ENCODE results near the gene C1QTNF12.

Gene C1QTNF12

DNA sequence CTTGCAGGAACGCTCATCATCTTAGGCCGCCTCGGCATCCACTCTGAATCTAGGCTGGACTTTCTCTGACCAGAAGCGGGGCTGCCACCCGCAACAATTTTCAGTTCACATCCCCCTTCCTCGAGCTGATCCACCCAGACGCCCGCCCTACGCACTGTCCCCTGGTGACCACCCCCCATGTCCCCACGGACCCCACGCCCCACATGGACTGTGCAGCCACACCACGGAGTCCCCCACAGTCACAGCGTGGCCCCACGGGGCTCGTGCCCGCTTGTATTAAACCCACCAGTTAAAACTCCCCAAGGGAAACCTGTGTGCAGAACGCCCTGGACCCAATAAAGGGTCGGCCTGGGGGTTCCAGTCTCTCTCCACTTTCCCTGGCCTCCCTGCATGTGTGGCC lies 13.0 kb upstream of the C1QTNF12 start:
- no peak for DNase-seq (ENCODE audit: extremely low read depth, insufficient read length)
- TF ChIP-seq, protein P1, sequence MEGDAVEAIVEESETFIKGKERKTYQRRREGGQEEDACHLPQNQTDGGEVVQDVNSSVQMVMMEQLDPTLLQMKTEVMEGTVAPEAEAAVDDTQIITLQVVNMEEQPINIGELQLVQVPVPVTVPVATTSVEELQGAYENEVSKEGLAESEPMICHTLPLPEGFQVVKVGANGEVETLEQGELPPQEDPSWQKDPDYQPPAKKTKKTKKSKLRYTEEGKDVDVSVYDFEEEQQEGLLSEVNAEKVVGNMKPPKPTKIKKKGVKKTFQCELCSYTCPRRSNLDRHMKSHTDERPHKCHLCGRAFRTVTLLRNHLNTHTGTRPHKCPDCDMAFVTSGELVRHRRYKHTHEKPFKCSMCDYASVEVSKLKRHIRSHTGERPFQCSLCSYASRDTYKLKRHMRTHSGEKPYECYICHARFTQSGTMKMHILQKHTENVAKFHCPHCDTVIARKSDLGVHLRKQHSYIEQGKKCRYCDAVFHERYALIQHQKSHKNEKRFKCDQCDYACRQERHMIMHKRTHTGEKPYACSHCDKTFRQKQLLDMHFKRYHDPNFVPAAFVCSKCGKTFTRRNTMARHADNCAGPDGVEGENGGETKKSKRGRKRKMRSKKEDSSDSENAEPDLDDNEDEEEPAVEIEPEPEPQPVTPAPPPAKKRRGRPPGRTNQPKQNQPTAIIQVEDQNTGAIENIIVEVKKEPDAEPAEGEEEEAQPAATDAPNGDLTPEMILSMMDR (IDR thresholded peaks at IDR 0.05; ENCODE audit: insufficient read depth, low read length, poor library complexity, severe bottlenecking): no peak
- no peak overlapping the region for H3K4me3 ChIP-seq (replicated peaks; ENCODE audit: low read depth, low read length)
- H3K36me3 ChIP-seq (ENCODE audit: control insufficient read depth, insufficient read depth, low read length): peaks cover 41% of the 10 kb centered on the region
- H3K27me3 ChIP-seq (replicated peaks; ENCODE audit: control insufficient read depth, insufficient read depth, low read length): no peaks in the 10 kb centered on the region

DNA sequence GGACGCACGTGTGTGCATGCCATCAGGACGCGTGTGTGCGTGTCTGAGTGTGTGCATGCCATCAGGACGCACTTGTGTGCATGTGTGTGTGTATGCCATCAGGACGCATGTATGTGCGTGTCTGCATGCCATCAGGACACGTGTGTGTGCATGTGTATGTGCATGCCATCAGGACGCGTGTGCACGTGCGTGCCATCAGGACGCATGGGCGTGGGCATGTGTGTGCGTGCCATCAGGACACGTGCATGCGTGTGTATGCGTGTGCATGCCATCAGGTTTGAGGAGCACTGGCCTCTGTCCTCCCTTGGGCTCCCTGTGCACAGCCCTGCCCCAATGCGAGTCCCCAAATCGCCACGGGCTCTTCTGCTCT lies 12.6 kb upstream of the C1QTNF12 start:
- no peak overlapping the region for H3K4me3 ChIP-seq (replicated peaks; ENCODE audit: low read depth, low read length)
- no peaks in the 10 kb centered on the region for H3K27me3 ChIP-seq (replicated peaks; ENCODE audit: control insufficient read depth, insufficient read depth, low read length)
- TF ChIP-seq, protein P1 (IDR thresholded peaks at IDR 0.05; ENCODE audit: insufficient read depth, low read length, poor library complexity, severe bottlenecking): no peak
- peaks cover 41% of the 10 kb centered on the region for H3K36me3 ChIP-seq (ENCODE audit: control insufficient read depth, insufficient read depth, low read length)
- no peak for DNase-seq (ENCODE audit: extremely low read depth, insufficient read length)

DNA sequence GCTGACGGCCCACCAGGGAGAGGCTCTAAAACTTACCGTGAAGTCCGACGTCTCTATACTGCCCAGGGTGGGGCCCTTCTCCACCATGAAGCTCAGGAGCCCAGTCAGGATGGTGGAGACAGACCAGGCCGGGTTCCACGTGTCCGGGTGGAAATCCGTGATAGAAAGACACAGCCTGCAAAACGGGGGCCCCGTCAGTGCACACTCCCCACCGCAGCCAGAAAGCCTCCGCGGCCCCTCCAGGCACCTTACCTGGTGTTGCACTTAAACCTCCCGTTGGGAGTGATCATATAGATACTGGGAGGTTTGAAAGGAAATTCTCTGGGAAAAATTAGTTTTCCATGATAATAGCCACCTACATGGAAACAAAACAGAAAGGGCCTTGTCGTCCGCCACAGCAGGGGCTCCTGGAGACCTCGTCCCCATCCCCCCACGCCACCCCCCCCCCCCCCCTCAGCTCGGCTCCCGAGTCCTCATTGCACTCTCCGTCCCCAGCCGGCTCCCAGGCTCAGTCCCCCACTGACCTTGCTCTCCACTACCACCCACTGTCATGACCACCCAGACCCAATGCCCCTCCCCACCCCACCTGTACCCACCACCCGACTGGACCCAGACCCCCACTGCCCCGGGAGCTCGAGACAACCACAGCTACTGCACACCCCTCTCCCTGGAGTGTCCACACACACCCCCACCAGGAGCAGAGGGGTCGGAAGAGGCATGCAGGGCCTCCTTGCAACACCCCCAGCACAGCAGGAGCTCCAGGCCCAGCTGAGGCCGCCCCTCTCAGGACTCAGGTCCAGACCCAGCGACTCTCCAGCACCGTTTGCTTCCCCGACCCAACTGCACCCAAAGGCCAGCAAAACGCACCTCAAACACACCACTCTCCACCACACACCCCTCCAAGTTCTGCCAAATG lies 10.7 kb upstream of the C1QTNF12 start:
- TF ChIP-seq, protein P1 (IDR thresholded peaks at IDR 0.05; ENCODE audit: insufficient read depth, low read length, poor library complexity, severe bottlenecking): no peak
- DNase-seq (ENCODE audit: extremely low read depth, insufficient read length): no peak
- no peaks in the 10 kb centered on the region for H3K27me3 ChIP-seq (replicated peaks; ENCODE audit: control insufficient read depth, insufficient read depth, low read length)
- H3K36me3 ChIP-seq (ENCODE audit: control insufficient read depth, insufficient read depth, low read length): peaks cover 36% of the 10 kb centered on the region
- no peak overlapping the region for H3K4me3 ChIP-seq (replicated peaks; ENCODE audit: low read depth, low read length)

DNA sequence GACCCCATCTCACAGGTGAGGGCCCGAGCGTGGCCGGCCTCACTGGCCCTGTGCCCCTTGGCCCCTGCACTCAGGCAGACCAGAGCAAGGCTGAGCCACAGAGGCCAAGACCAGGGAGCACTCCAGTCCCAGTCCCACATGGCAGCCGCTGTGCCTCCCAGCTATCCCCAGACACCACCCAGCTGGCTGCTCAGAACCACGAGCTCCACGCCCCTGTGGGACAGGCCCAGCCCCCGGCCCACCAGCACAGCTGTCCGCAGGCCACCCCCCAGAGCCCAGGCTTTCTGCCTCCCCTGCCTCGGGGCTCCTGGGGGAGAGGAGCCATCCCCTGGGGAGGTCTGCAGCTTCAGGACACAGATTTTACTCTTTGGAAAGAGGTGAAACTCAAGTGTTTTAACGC lies 9.1 kb upstream of the C1QTNF12 start:
- peaks cover 30% of the 10 kb centered on the region for H3K36me3 ChIP-seq (ENCODE audit: control insufficient read depth, insufficient read depth, low read length)
- H3K4me3 ChIP-seq (replicated peaks; ENCODE audit: low read depth, low read length): no peak overlapping the region
- no peaks in the 10 kb centered on the region for H3K27me3 ChIP-seq (replicated peaks; ENCODE audit: control insufficient read depth, insufficient read depth, low read length)
- TF ChIP-seq, protein P1 (IDR thresholded peaks at IDR 0.05; ENCODE audit: insufficient read depth, low read length, poor library complexity, severe bottlenecking): no peak
- DNase-seq (ENCODE audit: extremely low read depth, insufficient read length): no peak

DNA sequence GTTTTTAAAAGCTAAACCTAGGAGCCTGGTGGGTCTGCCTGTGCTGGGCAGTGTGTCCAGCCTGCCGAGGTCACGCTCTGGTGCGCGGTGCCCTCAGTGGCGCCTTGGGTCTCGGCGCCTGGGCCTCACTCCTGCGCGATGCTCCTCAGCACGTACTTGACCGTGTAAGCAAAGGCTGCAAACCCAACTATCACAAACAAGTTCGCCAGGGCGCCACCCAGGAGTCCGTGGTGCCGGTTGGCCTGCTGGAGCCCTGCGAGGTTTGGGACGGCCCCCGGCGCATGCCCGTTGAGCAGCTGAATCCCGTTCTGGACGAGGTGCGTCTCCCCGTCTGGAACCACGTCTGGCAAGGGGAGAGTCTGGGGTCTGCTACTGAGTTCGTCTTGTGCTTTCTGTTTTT lies 8.6 kb upstream of the C1QTNF12 start:
- TF ChIP-seq, protein P1 (IDR thresholded peaks at IDR 0.05; ENCODE audit: insufficient read depth, low read length, poor library complexity, severe bottlenecking): no peak
- peaks cover 26% of the 10 kb centered on the region for H3K36me3 ChIP-seq (ENCODE audit: control insufficient read depth, insufficient read depth, low read length)
- H3K4me3 ChIP-seq (replicated peaks; ENCODE audit: low read depth, low read length): no peak overlapping the region
- H3K27me3 ChIP-seq (replicated peaks; ENCODE audit: control insufficient read depth, insufficient read depth, low read length): no peaks in the 10 kb centered on the region
- DNase-seq (ENCODE audit: extremely low read depth, insufficient read length): peak; percentile 16

Data from GM06990 (cell line).